OCI-LY3 (cell line): ENCODE results near the gene TMEM187.

Experiments
- H2AFZ ChIP-seq: fragments of 200-600, 300-600 bp; shearing (Covaris generic); 2 replicates; pipeline ENCODE4 v1.6.0; 2014; ENCODE audit warnings: antibody characterized with exemption, low read depth, low read length
- H3K27ac ChIP-seq: fragments of 200-600, 300-600 bp; sonication (generic); 2 replicates; pipeline ENCODE4 v1.5.1; 2014; ENCODE audit warnings: mild to moderate bottlenecking, low read length, moderate library complexity, mixed read lengths
- H3K27me3 ChIP-seq: fragments of 200-600, 300-600 bp; sonication (generic); 2 replicates; pipeline ENCODE4 v1.6.1; 2014; ENCODE audit warnings: low read depth, low read length, mixed read lengths
- H3K36me3 ChIP-seq: fragments of 200-600, 300-600 bp; sonication (generic); replicated peaks from 2 replicates; pipeline ENCODE3; 2014; ENCODE audit warnings: low read depth, low read length, mixed read lengths
- H3K4me1 ChIP-seq: fragments of 300-600, 200-600 bp; sonication (generic); 2 replicates; pipeline ENCODE4 v1.6.1; 2014; ENCODE audit warnings: low read length, mixed read lengths
- H3K4me2 ChIP-seq: fragments of 200-600, 300-600 bp; sonication (generic); 2 replicates; pipeline ENCODE4 v1.6.1; 2014; ENCODE audit warnings: low read length, mixed read lengths
- H3K4me3 ChIP-seq: fragments of 300-600, 200-600 bp; sonication (generic); 2 replicates; pipeline ENCODE4 v1.5.1; 2014; ENCODE audit warnings: antibody characterized with exemption, mild to moderate bottlenecking, low read length, moderate library complexity
- H3K79me2 ChIP-seq: fragments of 300-600, 200-600 bp; shearing (Covaris generic); 2 replicates; pipeline ENCODE4 v1.6.1; 2014; ENCODE audit warnings: mild to moderate bottlenecking, low read length, mixed read lengths
- H3K9ac ChIP-seq: fragments of 300-600, 200-600 bp; shearing (Covaris generic); 2 replicates; pipeline ENCODE4 v1.6.0; 2014; ENCODE audit warnings: mild to moderate bottlenecking, low read length, moderate library complexity
- H3K9me3 ChIP-seq: fragments of 200-600, 300-600 bp; shearing (Covaris generic); 2 replicates; pipeline ENCODE4 v1.6.1; 2014; ENCODE audit warnings: low read length, mixed read lengths; ENCODE audit not compliant: insufficient read depth
- H4K20me1 ChIP-seq: fragments of 200-600, 300-600 bp; sonication (generic); 2 replicates; pipeline ENCODE4 v1.6.1; 2016; ENCODE audit warnings: low read length, mixed read lengths; ENCODE audit not compliant: insufficient read depth
- EZH2phosphoT487 ChIP-seq: fragments of 200-600 bp; shearing (Covaris generic); IDR thresholded peaks from 2 replicates; pipeline ENCODE4 v1.6.1; 2018; ENCODE audit warnings: antibody characterized with exemption, mixed run types, low read depth
- TF ChIP-seq, protein P1 (sequence below): fragments of 200-600, 300-600 bp; sonication (generic); IDR thresholded peaks from 2 replicates; pipeline ENCODE4 v1.5.1; 2014; ENCODE audit warnings: antibody characterized with exemption, low read length, low read depth

Gene TMEM187

DNA sequence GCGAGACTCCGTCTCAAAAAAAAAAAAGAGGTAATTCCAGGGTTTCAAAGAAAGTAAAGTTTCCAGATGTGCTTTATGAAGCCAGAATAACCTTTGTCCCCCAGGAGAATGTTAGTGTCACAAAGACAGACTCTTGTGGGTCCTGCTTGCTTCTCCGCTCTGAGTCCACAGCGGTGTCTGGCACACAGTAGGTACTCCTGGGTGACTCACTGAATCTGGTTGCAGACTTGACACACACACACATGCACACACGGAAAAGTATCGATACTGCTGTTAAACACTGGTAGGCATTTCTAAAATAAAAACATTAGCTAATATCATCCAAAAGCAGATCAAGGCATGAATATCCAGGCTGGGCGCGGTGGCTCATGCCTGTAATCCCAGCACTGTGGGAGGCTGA is 22.9 kb downstream of the TMEM187 start:
- Histone ChIP-seq H3K4me3 (no peak overlapping the region), H2AFZ (no peak overlapping the region), H3K27ac (no peak overlapping the region), H3K9me3 (no peaks in the 10 kb centered on the region), H3K4me2 (no peak overlapping the region), H3K36me3 (no peaks in the 10 kb centered on the region), H3K9ac (no peak overlapping the region), H3K27me3 (no peaks in the 10 kb centered on the region), H3K4me1 (peaks cover 4% of the 10 kb centered on the region; the same call in 1 of the 2 replicates), H4K20me1 (no peaks in the 10 kb centered on the region), H3K79me2 (no peaks in the 10 kb centered on the region)
- TF ChIP-seq EZH2phosphoT487 = no peak
- TF ChIP-seq, protein P1, sequence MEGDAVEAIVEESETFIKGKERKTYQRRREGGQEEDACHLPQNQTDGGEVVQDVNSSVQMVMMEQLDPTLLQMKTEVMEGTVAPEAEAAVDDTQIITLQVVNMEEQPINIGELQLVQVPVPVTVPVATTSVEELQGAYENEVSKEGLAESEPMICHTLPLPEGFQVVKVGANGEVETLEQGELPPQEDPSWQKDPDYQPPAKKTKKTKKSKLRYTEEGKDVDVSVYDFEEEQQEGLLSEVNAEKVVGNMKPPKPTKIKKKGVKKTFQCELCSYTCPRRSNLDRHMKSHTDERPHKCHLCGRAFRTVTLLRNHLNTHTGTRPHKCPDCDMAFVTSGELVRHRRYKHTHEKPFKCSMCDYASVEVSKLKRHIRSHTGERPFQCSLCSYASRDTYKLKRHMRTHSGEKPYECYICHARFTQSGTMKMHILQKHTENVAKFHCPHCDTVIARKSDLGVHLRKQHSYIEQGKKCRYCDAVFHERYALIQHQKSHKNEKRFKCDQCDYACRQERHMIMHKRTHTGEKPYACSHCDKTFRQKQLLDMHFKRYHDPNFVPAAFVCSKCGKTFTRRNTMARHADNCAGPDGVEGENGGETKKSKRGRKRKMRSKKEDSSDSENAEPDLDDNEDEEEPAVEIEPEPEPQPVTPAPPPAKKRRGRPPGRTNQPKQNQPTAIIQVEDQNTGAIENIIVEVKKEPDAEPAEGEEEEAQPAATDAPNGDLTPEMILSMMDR = no peak

DNA sequence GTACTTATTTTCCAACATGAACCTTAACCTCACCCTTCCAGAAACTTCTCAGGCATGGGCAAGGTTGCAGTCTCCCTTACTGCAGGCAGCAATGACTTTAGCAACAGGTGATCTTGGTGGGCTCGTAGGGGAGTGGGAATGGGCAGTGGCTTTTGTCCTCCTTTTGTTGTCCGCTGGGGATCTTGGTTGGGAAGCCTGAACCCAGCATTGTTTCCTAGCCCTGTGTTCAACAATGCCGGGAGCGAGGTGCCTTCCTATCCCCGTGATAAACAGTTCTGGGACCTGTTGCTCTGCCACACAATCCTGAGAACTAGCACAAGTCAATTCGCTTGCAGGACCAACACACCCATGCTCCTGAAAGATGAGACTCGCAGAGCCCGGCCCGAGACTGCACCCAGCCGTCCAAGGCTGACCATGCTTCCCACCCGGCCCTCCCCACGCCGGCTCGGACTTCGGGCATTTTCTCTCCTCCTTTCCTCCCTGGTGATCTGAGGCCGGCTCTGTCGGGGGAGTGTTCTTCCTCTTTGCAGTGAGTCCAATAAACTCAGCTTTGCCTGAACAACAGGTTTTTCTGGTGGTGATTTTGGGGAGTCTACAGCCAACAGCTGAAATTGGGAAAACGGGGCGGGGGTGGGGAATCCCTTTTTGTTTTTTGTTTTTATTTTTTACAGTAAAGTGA is 26.9 kb downstream of the TMEM187 start:
- no peaks in the 10 kb centered on the region for H4K20me1 ChIP-seq
- no peak overlapping the region for H2AFZ ChIP-seq
- H3K9ac ChIP-seq = no peak overlapping the region
- no peaks in the 10 kb centered on the region for H3K9me3 ChIP-seq
- peaks cover 2% of the 10 kb centered on the region for H3K36me3 ChIP-seq
- H3K4me1 ChIP-seq = peaks cover 35% of the 10 kb centered on the region
- H3K27me3 ChIP-seq = no peaks in the 10 kb centered on the region
- no peak overlapping the region for H3K4me2 ChIP-seq
- TF ChIP-seq EZH2phosphoT487 = no peak
- TF ChIP-seq, protein P1 = no peak
- no peak overlapping the region for H3K4me3 ChIP-seq
- no peak overlapping the region for H3K27ac ChIP-seq
- H3K79me2 ChIP-seq = no peaks in the 10 kb centered on the region

DNA sequence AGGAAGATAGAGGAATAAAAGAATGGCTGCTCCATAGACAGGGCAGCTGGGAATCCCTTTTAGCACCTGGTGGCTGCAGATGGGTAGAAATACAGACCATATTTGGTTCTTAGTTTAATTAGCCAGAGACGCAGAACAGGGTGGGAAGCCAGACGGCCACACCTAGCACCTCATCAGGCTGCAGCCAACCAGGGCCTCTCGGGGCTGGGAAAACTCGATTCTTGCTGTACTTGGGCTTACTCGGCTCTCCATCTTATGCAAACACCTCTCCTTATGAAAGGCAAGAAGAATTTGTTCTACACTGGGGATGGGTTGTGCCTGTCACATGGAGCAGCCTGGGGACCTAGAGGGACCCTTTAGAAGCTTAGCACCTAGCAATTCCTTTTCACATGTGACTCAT is 27.5 kb downstream of the TMEM187 start:
- H2AFZ ChIP-seq = no peak overlapping the region
- peaks cover 38% of the 10 kb centered on the region for H3K4me1 ChIP-seq
- H3K4me3 ChIP-seq = no peak overlapping the region
- H3K36me3 ChIP-seq = peaks cover 2% of the 10 kb centered on the region
- no peaks in the 10 kb centered on the region for H4K20me1 ChIP-seq
- H3K9ac ChIP-seq = no peak overlapping the region
- H3K27me3 ChIP-seq = no peaks in the 10 kb centered on the region
- H3K4me2 ChIP-seq = no peak overlapping the region
- TF ChIP-seq EZH2phosphoT487 = no peak
- TF ChIP-seq, protein P1 = no peak
- H3K9me3 ChIP-seq = no peaks in the 10 kb centered on the region
- H3K79me2 ChIP-seq = no peaks in the 10 kb centered on the region
- H3K27ac ChIP-seq = no peak overlapping the region

DNA sequence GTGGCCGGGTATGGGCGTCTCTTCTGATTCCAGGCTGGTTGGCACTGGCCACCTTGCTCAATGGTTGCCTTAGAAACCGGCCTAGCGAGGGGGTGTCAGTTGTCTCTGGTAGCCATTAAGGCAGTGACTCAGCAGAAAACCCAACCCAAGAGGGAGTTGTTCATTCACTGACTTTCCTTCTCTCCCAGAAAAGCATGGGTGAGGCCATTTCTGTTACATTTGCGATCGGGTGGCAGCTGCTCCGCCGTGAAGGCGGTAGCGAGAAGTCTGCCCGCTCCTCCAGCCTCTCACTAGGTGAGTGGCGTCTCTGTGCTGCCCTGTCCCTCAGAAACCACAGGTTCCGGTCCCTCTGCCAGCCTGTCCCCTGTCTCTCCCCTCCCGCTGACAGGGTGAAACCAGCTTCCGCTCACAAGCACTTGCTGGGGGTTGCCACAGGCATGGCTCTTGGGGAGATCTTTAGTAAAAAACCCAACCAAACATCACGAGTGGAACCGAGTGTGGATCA is 29.7 kb downstream of the TMEM187 start:
- peak overlapping the region; percentile 91 for H3K27ac ChIP-seq

More for the DNA sequence above, 29.7 kb downstream of the TMEM187 start:
- H3K9me3 ChIP-seq = no peaks in the 10 kb centered on the region
- H3K4me1 ChIP-seq = peaks cover 41% of the 10 kb centered on the region
- H3K9ac ChIP-seq = peak overlapping the region; percentile 68
- H4K20me1 ChIP-seq = no peaks in the 10 kb centered on the region
- TF ChIP-seq EZH2phosphoT487 = no peak
- TF ChIP-seq, protein P1 = no peak
- no peaks in the 10 kb centered on the region for H3K79me2 ChIP-seq
- H3K4me2 ChIP-seq = peak overlapping the region; percentile 64
- no peak overlapping the region for H2AFZ ChIP-seq
- H3K27me3 ChIP-seq = no peaks in the 10 kb centered on the region
- peaks cover 13% of the 10 kb centered on the region for H3K36me3 ChIP-seq
- H3K4me3 ChIP-seq = peak overlapping the region; percentile 57
